HepG2 (cell line): ENCODE data around the gene TAPBP. TPM values are rescaled to one million over a fixed set of nuclear protein-coding genes. Genes with fewer than 3 reads are reported as not detected.

Experiments
- ATAD3A ChIP-seq: sonication (generic); formaldehyde crosslinking; IDR thresholded peaks from 2 replicates; pipeline ENCODE4 v1.4.0; 2020; ENCODE audit warnings: missing genetic modification reagents
- CREM ChIP-seq, 2 experiments: sonication (generic) in 1 of 2; formaldehyde crosslinking in 1 of 2; IDR thresholded peaks; 2 replicates each; pipeline versions ENCODE4 v1.4.0 to v1.6.1; 2016 to 2020; ENCODE audit warnings: antibody characterized with exemption in 1 of 2, mild to moderate bottlenecking in 1 of 2, missing genetic modification reagents in 1 of 2
- PRPF4 ChIP-seq: fragments of 200-400 bp; formaldehyde crosslinking; IDR thresholded peaks from 2 replicates; pipeline ENCODE4 v1.6.1; 2016; ENCODE audit warnings: low read length, low read depth; ENCODE audit not compliant: poor library complexity, severe bottlenecking
- ZNF788 ChIP-seq: sonication (generic); formaldehyde crosslinking; IDR thresholded peaks from 2 replicates; pipeline ENCODE4 v1.5.0; 2020; ENCODE audit warnings: mild to moderate bottlenecking, missing genetic modification reagents, borderline replicate concordance
- ZNF790 ChIP-seq: sonication (generic); formaldehyde crosslinking; IDR thresholded peaks from 2 replicates; pipeline ENCODE4 v1.8.0; 2022; ENCODE audit warnings: missing genetic modification reagents, mild to moderate bottlenecking, borderline replicate concordance
- ZNF878 ChIP-seq: sonication (generic); formaldehyde crosslinking; IDR thresholded peaks from 2 replicates; pipeline ENCODE4 v1.8.1; 2023; ENCODE audit warnings: mild to moderate bottlenecking, missing genetic modification reagents, moderate library complexity
- polyA plus RNA-seq, 8 experiments: library from polyadenylated mRNA; depleted of rRNA in 3 of 8; stranded (reverse) in 7 of 8; unstranded in 1 of 8; fragments of >200 nt; fragmentation: Illumina TruSeq in 4 of 8; extraction: Trizol in 4 of 8; gene quantifications; 2 replicates each; pipeline versions ENCODE4 v1.2.1 to v1.2.3, GENCODE V29; 2011 to 2016; ENCODE audit warnings: low read depth in 4 of 8, missing spikeins in 1 of 8, mixed read lengths in 1 of 8; ENCODE audit not compliant: insufficient read depth in 1 of 8
- total RNA-seq, 5 experiments: library from RNA; depleted of rRNA; stranded (reverse); fragments of >200 nt; fragmentation: Illumina TruSeq; extraction: Trizol; gene quantifications; 2 replicates each; pipeline ENCODE4 v1.2.3, GENCODE V29; 2016; ENCODE audit warnings: low read depth in 1 of 5
- TF ChIP-seq, protein P1 (sequence below): sonication (generic); formaldehyde crosslinking; conservative IDR thresholded peaks from 2 replicates; pipeline ENCODE4 v1.8.0; 2022; ENCODE audit warnings: low read depth, missing genetic modification reagents
- TF ChIP-seq, protein P2 (sequence below): sonication (generic); formaldehyde crosslinking; IDR thresholded peaks from 2 replicates; pipeline ENCODE4 v1.5.1; 2020; ENCODE audit warnings: mild to moderate bottlenecking, moderate library complexity, missing genetic modification reagents
- TF ChIP-seq, protein P3 (sequence below): sonication (generic); formaldehyde crosslinking; IDR thresholded peaks from 2 replicates; pipeline ENCODE4 v1.5.1; 2020; ENCODE audit warnings: missing genetic modification reagents, mild to moderate bottlenecking, borderline replicate concordance
- TF ChIP-seq, protein P4 (sequence below): sonication (generic); formaldehyde crosslinking; IDR thresholded peaks from 2 replicates; pipeline ENCODE4 v1.4.0; 2020; ENCODE audit warnings: missing genetic modification reagents
- TF ChIP-seq, protein P5 (sequence below): sonication (generic); formaldehyde crosslinking; IDR thresholded peaks from 2 replicates; pipeline ENCODE4 v1.8.0; 2022; ENCODE audit warnings: missing genetic modification reagents, low read depth, mild to moderate bottlenecking, borderline replicate concordance
- TF ChIP-seq, protein P6 (sequence below), 2 experiments: sonication (generic) in 1 of 2; formaldehyde crosslinking in 1 of 2; IDR thresholded peaks; 2 replicates each; pipeline versions ENCODE4 v1.6.1 to v1.9.0; 2014 to 2022; ENCODE audit warnings: antibody characterized with exemption in 1 of 2, borderline replicate concordance in 1 of 2, inconsistent platforms in 1 of 2, low read depth in 1 of 2, missing genetic modification reagents in 1 of 2

Gene TAPBP
- total and polyA plus RNA-seq, 2 of the 13 experiments (the other 11 are each of a cell fraction or from before 2014, with no cell fraction given): 27.4 to 32.3 TPM

DNA sequence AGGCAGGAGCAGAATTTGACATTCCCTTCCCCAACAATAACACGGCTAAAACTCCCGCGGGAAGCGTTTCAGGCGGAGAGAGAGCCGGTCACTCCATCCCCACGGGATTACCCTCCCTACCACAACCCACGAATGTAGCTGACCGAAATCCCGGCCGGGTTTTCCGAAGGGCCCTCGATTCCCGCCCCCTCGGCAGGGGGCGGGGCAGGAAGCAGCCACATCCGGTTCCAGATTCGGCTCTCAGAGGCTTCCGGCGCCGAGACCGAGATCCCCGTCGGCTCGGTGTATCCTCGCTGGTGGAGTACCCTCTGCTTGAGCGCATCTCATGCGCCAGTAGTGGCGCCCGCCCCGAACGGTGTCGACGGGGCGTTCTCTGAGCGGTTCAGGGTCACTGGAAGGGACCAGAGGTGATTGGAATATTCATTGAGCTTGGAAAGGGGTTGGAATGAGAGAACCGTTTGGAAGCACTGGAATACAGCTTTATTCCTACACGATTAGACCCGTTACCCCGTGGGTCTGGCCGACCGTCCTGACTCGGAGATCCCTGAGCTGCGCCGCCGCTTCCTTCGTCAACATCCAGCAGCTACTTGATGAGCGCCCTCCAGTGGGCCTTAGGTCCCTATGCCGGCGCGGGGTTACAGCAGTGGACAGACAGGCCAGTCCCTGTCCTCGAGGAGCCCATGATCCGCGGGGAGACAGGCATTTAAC is 14.5 kb downstream of the TAPBP start (continued):
- TF ChIP-seq, protein P1, sequence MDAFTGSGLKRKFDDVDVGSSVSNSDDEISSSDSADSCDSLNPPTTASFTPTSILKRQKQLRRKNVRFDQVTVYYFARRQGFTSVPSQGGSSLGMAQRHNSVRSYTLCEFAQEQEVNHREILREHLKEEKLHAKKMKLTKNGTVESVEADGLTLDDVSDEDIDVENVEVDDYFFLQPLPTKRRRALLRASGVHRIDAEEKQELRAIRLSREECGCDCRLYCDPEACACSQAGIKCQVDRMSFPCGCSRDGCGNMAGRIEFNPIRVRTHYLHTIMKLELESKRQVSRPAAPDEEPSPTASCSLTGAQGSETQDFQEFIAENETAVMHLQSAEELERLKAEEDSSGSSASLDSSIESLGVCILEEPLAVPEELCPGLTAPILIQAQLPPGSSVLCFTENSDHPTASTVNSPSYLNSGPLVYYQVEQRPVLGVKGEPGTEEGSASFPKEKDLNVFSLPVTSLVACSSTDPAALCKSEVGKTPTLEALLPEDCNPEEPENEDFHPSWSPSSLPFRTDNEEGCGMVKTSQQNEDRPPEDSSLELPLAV (CRISPR knock-in tag): 0 out of 2 replicates have a peak, but pooled peaks have one; percentile 47
- TF ChIP-seq, protein P2, sequence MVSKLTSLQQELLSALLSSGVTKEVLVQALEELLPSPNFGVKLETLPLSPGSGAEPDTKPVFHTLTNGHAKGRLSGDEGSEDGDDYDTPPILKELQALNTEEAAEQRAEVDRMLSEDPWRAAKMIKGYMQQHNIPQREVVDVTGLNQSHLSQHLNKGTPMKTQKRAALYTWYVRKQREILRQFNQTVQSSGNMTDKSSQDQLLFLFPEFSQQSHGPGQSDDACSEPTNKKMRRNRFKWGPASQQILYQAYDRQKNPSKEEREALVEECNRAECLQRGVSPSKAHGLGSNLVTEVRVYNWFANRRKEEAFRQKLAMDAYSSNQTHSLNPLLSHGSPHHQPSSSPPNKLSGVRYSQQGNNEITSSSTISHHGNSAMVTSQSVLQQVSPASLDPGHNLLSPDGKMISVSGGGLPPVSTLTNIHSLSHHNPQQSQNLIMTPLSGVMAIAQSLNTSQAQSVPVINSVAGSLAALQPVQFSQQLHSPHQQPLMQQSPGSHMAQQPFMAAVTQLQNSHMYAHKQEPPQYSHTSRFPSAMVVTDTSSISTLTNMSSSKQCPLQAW (CRISPR knock-in tag): peak; percentile 60; the same call in 1 of the 2 replicates
- TF ChIP-seq, protein P3, sequence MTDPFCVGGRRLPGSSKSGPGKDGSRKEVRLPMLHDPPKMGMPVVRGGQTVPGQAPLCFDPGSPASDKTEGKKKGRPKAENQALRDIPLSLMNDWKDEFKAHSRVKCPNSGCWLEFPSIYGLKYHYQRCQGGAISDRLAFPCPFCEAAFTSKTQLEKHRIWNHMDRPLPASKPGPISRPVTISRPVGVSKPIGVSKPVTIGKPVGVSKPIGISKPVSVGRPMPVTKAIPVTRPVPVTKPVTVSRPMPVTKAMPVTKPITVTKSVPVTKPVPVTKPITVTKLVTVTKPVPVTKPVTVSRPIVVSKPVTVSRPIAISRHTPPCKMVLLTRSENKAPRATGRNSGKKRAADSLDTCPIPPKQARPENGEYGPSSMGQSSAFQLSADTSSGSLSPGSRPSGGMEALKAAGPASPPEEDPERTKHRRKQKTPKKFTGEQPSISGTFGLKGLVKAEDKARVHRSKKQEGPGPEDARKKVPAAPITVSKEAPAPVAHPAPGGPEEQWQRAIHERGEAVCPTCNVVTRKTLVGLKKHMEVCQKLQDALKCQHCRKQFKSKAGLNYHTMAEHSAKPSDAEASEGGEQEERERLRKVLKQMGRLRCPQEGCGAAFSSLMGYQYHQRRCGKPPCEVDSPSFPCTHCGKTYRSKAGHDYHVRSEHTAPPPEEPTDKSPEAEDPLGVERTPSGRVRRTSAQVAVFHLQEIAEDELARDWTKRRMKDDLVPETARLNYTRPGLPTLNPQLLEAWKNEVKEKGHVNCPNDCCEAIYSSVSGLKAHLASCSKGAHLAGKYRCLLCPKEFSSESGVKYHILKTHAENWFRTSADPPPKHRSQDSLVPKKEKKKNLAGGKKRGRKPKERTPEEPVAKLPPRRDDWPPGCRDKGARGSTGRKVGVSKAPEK (CRISPR knock-in tag): no peak; the same call in 1 of the 2 replicates
- no peak for TF ChIP-seq ATAD3A (CRISPR knock-in tag)
- TF ChIP-seq, protein P4, sequence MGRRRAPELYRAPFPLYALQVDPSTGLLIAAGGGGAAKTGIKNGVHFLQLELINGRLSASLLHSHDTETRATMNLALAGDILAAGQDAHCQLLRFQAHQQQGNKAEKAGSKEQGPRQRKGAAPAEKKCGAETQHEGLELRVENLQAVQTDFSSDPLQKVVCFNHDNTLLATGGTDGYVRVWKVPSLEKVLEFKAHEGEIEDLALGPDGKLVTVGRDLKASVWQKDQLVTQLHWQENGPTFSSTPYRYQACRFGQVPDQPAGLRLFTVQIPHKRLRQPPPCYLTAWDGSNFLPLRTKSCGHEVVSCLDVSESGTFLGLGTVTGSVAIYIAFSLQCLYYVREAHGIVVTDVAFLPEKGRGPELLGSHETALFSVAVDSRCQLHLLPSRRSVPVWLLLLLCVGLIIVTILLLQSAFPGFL (CRISPR knock-in tag): 0 out of 2 replicates have a peak, but pooled peaks have one; percentile 64
- peak; percentile 92 for TF ChIP-seq ZNF788
- TF ChIP-seq ZNF790 (CRISPR knock-in tag): no peak; the same call in 1 of the 2 replicates
- TF ChIP-seq ZNF878 (CRISPR knock-in tag): peak; percentile 96
- TF ChIP-seq, protein P5, sequence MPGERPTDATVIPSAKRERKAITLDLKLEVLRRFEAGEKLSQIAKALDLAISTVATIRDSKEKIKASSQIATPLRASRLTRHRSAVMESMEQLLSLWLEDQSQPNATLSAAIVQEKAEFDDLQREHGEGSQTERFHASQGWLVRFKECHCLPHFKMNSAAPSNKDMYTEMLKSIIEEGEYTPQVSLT (CRISPR knock-in tag): no peak
- TF ChIP-seq, protein P6, sequence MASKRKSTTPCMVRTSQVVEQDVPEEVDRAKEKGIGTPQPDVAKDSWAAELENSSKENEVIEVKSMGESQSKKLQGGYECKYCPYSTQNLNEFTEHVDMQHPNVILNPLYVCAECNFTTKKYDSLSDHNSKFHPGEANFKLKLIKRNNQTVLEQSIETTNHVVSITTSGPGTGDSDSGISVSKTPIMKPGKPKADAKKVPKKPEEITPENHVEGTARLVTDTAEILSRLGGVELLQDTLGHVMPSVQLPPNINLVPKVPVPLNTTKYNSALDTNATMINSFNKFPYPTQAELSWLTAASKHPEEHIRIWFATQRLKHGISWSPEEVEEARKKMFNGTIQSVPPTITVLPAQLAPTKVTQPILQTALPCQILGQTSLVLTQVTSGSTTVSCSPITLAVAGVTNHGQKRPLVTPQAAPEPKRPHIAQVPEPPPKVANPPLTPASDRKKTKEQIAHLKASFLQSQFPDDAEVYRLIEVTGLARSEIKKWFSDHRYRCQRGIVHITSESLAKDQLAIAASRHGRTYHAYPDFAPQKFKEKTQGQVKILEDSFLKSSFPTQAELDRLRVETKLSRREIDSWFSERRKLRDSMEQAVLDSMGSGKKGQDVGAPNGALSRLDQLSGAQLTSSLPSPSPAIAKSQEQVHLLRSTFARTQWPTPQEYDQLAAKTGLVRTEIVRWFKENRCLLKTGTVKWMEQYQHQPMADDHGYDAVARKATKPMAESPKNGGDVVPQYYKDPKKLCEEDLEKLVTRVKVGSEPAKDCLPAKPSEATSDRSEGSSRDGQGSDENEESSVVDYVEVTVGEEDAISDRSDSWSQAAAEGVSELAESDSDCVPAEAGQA (IDR thresholded peaks at IDR 0.05; ENCODE audit: low read depth): peak; percentile 38; the same call in 1 of the 2 replicates
- TF ChIP-seq, protein P6 (CRISPR knock-in tag; IDR thresholded peaks at IDR 0.05; ENCODE audit: borderline replicate concordance): no peak
- TF ChIP-seq PRPF4: no peak
- TF ChIP-seq CREM (IDR thresholded peaks at IDR 0.05): 0 out of 2 replicates have a peak, but pooled peaks have one; percentile 62
- no peak for TF ChIP-seq CREM (CRISPR knock-in tag; IDR thresholded peaks at IDR 0.05)
